GM12865 (cell line): ENCODE results near the gene NTNG1.

Experiments used
- DNase-seq: peaks from one replicate; pipeline ENCODE4 v3.0.0; 2010; ENCODE audit warnings: low read depth
- H3K4me3 ChIP-seq: 2 replicates; pipeline ENCODE4 v1.5.1; 2011; ENCODE audit warnings: mild to moderate bottlenecking, low read depth, low read length, control low read depth
- CTCF ChIP-seq: IDR thresholded peaks from 2 replicates; pipeline ENCODE4 v1.5.1; 2011; ENCODE audit warnings: low read length, control low read depth, low read depth, inconsistent platforms; ENCODE audit not compliant: insufficient read depth; ENCODE audit errors: missing control alignments

NTNG1 gene

GRCh38 chr1:107299521-107299920 lies 158.7 kb downstream of the NTNG1 start:
- TF ChIP-seq CTCF: no peak
- H3K4me3 ChIP-seq: no peak overlapping the region
- no peak for DNase-seq

GRCh38 chr1:107309962-107310361 lies 169.1 kb downstream of the NTNG1 start:
- no peak overlapping the region for H3K4me3 ChIP-seq
- no peak for DNase-seq
- no peak for TF ChIP-seq CTCF

- H3K4me3 ChIP-seq: no peak overlapping the region
- no peak for TF ChIP-seq CTCF
- DNase-seq: no peak
Measured at GRCh38 chr1:107315652-107316051, 174.8 kb downstream of the NTNG1 start.

- H3K4me3 ChIP-seq: no peak overlapping the region
- peak; percentile 8 for DNase-seq
- TF ChIP-seq CTCF: no peak
Measured at GRCh38 chr1:107318932-107319331, 178.1 kb downstream of the NTNG1 start.

GRCh38 chr1:107323784-107324183 lies 182.9 kb downstream of the NTNG1 start:
- no peak for DNase-seq
- no peak for TF ChIP-seq CTCF
- H3K4me3 ChIP-seq: no peak overlapping the region

GRCh38 chr1:107326824-107327445 lies 186.1 kb downstream of the NTNG1 start:
- no peak for DNase-seq
- TF ChIP-seq CTCF: no peak
- no peak overlapping the region for H3K4me3 ChIP-seq

GRCh38 chr1:107327446-107327845 lies 186.6 kb downstream of the NTNG1 start:
- no peak for DNase-seq
- TF ChIP-seq CTCF: no peak
- H3K4me3 ChIP-seq: no peak overlapping the region
